Measurements from ENCODE around the gene NOC4L. TPM values are rescaled to one million over a fixed set of nuclear protein-coding genes. Genes with fewer than 3 reads are reported as not detected.

Gene NOC4L
- total and polyA plus RNA-seq, 2 donors (not counting 3 experiments of a cell fraction or from before 2014, with no cell fraction given), result 19.4 to 29.4 TPM

GRCh38 chr12:132125736-132126135 is 18.5 kb upstream of the NOC4L start:
- no peaks in the 10 kb centered on the region for H3K4me1 ChIP-seq (ENCODE audit: control insufficient read depth, extremely low read depth, insufficient read depth, low read length)
- H3K27ac ChIP-seq (ENCODE audit: insufficient read depth, low read depth, low read length), result no peak overlapping the region
- H3K4me3 ChIP-seq (replicated peaks in 1 of 3; ENCODE audit: insufficient read depth in 1 of 3, low read depth in 1 of 3, low read length in 3 of 3), result no peak overlapping the region
- no peaks in the 10 kb centered on the region for H3K9me3 ChIP-seq (replicated peaks; ENCODE audit: control insufficient read depth, insufficient read depth, low read length)
- TF ChIP-seq GATA2 (IDR thresholded peaks at IDR 0.05; ENCODE audit: insufficient read depth, insufficient read length, low read depth, low read length), result no peak
- no peak for TF ChIP-seq MAX (IDR thresholded peaks at IDR 0.05; ENCODE audit: insufficient read depth, insufficient read length)
- TF ChIP-seq POLR2AphosphoS5 (IDR thresholded peaks at IDR 0.05; ENCODE audit: insufficient read depth, low read depth, low read length), result no peak
- no peak for TF ChIP-seq CTCF (IDR thresholded peaks at IDR 0.05; ENCODE audit: extremely low read depth in 1 of 2, insufficient read depth in 1 of 2, low read depth in 1 of 2, low read length in 2 of 2)
- TF ChIP-seq JUN (IDR thresholded peaks at IDR 0.05; ENCODE audit: borderline replicate concordance, insufficient read depth, insufficient read length, low read depth), result no peak
- H3K4me2 ChIP-seq (ENCODE audit: insufficient read depth, low read length), result no peak overlapping the region
- ChIA-PET CTCF (interaction anchor here (0.7 kb wide), 1 partner anchor 79 kb away, joined by 4 read pairs; no protein-coding TSS in a partner anchor), POLR2A (no interaction called here)
- no peaks in the 10 kb centered on the region for H3K79me2 ChIP-seq (ENCODE audit: control insufficient read depth, insufficient read depth, low read length)
- H3K27me3 ChIP-seq (ENCODE audit: control insufficient read depth in 2 of 2, insufficient read depth in 2 of 2, low read length in 2 of 2), result no peaks in the 10 kb centered on the region
- DNase-seq (ENCODE audit: low read depth, low spot score) (no peak), FAIRE-seq (no peak)
- no peaks in the 10 kb centered on the region for H4K20me1 ChIP-seq (replicated peaks; ENCODE audit: control insufficient read depth, extremely low read depth, insufficient read depth, low read length)
- peaks cover 3 to 29% of the 10 kb centered on the region in 2 experiments for H3K36me3 ChIP-seq (ENCODE audit: control insufficient read depth in 2 of 2, extremely low read depth in 1 of 2, insufficient read depth in 2 of 2, low read length in 2 of 2)
- no TSS peak for BruUV-seq (replicated peaks)
- intact Hi-C loops (cut with micrococcal nuclease), result no loop called here
- H3K9ac ChIP-seq (replicated peaks; ENCODE audit: extremely low read depth, insufficient read depth, low read length), result no peak overlapping the region
- H2AFZ ChIP-seq (ENCODE audit: low read depth, low read length), result no peak overlapping the region
- H3K9me1 ChIP-seq (replicated peaks; ENCODE audit: control insufficient read depth, extremely low read depth, insufficient read depth, low read length), result no peaks in the 10 kb centered on the region
- dilution Hi-C loops (cut with MboI; ENCODE audit: extremely low pct_ligation_motif_present, low sequenced_read_pairs), result no loop called here

GRCh38 chr12:132127041-132127440 is 17.2 kb upstream of the NOC4L start:
- POLR2A ChIA-PET, result no interaction called here
- Histone ChIP-seq H3K9ac (replicated peaks; ENCODE audit: extremely low read depth, insufficient read depth, low read length) (no peak overlapping the region), H3K27ac (ENCODE audit: insufficient read depth, low read depth, low read length) (no peak overlapping the region), H2AFZ (ENCODE audit: low read depth, low read length) (no peak overlapping the region), H3K9me3 (replicated peaks; ENCODE audit: control insufficient read depth, insufficient read depth, low read length) (no peaks in the 10 kb centered on the region), H3K4me3 (replicated peaks in 1 of 3; ENCODE audit: insufficient read depth in 1 of 3, low read depth in 1 of 3, low read length in 3 of 3) (no peak overlapping the region), H3K27me3 (ENCODE audit: control insufficient read depth in 2 of 2, insufficient read depth in 2 of 2, low read length in 2 of 2) (no peaks in the 10 kb centered on the region), H3K4me2 (ENCODE audit: insufficient read depth, low read length) (no peak overlapping the region), H4K20me1 (replicated peaks; ENCODE audit: control insufficient read depth, extremely low read depth, insufficient read depth, low read length) (no peaks in the 10 kb centered on the region), H3K36me3 (ENCODE audit: control insufficient read depth in 2 of 2, extremely low read depth in 1 of 2, insufficient read depth in 2 of 2, low read length in 2 of 2) (peaks cover 3 to 26% of the 10 kb centered on the region in 2 experiments), H3K4me1 (ENCODE audit: control insufficient read depth, extremely low read depth, insufficient read depth, low read length) (no peaks in the 10 kb centered on the region), H3K79me2 (ENCODE audit: control insufficient read depth, insufficient read depth, low read length) (no peaks in the 10 kb centered on the region), H3K9me1 (replicated peaks; ENCODE audit: control insufficient read depth, extremely low read depth, insufficient read depth, low read length) (no peaks in the 10 kb centered on the region)
- no peak for DNase-seq (ENCODE audit: low read depth, low spot score)
- FAIRE-seq, result no peak
- intact Hi-C loops (cut with micrococcal nuclease), result no loop called here
- BruUV-seq (replicated peaks), result no TSS peak
- TF ChIP-seq EZH2 (IDR thresholded peaks at IDR 0.05; ENCODE audit: borderline replicate concordance, low read depth, low read length, severe bottlenecking) (no peak), POLR2AphosphoS5 (IDR thresholded peaks at IDR 0.05; ENCODE audit: insufficient read depth, low read depth, low read length) (no peak), GATA2 (IDR thresholded peaks at IDR 0.05; ENCODE audit: insufficient read depth, insufficient read length, low read depth, low read length) (no peak), MYC (IDR thresholded peaks at IDR 0.05; ENCODE audit: low read depth, low read length) (no peak), CTCF (IDR thresholded peaks at IDR 0.05; ENCODE audit: extremely low read depth in 1 of 2, insufficient read depth in 1 of 2, low read depth in 1 of 2, low read length in 2 of 2) (no peak), JUN (IDR thresholded peaks at IDR 0.05; ENCODE audit: borderline replicate concordance, insufficient read depth, insufficient read length, low read depth) (no peak), POLR2A (IDR thresholded peaks at IDR 0.05; ENCODE audit: low read depth, low read length) (no peak), MAX (IDR thresholded peaks at IDR 0.05; ENCODE audit: insufficient read depth, insufficient read length) (no peak), FOS (IDR thresholded peaks at IDR 0.05; ENCODE audit: borderline replicate concordance, insufficient read depth, low read length) (no peak)
- CTCF ChIA-PET, result no interaction called here
- dilution Hi-C loops (cut with MboI; ENCODE audit: extremely low pct_ligation_motif_present, low sequenced_read_pairs), result no loop called here
